Thyroid gland (tissue), 4 donors: ENCODE results near the gene TTC9. TPM values are rescaled to one million over a fixed set of nuclear protein-coding genes. Genes with fewer than 3 reads are reported as not detected.

Source experiments
- DNase-seq, 2 donors: peaks; one replicate each; pipeline ENCODE4 v3.0.0-alpha.2; 2019
- H3K27ac ChIP-seq, 3 donors: fragments of 200-600 bp; sonication (generic); 1 replicate in 2 of 3; 2 replicates in 1 of 3; pipeline ENCODE4 v1.5.1; 2016 to 2019; ENCODE audit warnings: mild to moderate bottlenecking in 1 of 3, moderate library complexity in 1 of 3
- H3K27me3 ChIP-seq: fragments of 200-600 bp; sonication (generic); one replicate; pipeline ENCODE4 v1.5.1; 2019
- H3K36me3 ChIP-seq, 2 donors: fragments of 200-600 bp; sonication (generic); one replicate each; pipeline ENCODE4 v1.5.1; 2016 to 2019
- H3K4me1 ChIP-seq, 2 donors: fragments of 200-600 bp; sonication (generic); one replicate each; pipeline ENCODE4 v1.5.1; 2017 to 2019
- H3K4me3 ChIP-seq, 3 donors: fragments of 200-600 bp; sonication (generic); replicated peaks in 1 of 3; 1 replicate in 2 of 3; 2 replicates in 1 of 3; pipeline ENCODE4 v1.5.1; 2016; ENCODE audit warnings: mild to moderate bottlenecking in 1 of 3
- H3K9me3 ChIP-seq: fragments of 200-600 bp; sonication (generic); one replicate; pipeline ENCODE4 v1.5.1; 2017
- CTCF ChIP-seq, 6 experiments: fragments of 200-600 bp in 3 of 6; fragments of 450-650 bp in 3 of 6; sonication (generic) in 3 of 6; IDR thresholded peaks; one replicate each; pipeline ENCODE4 v1.5.1; 2016 to 2019; ENCODE audit warnings: antibody characterized with exemption in 6 of 6, mild to moderate bottlenecking in 2 of 6, inconsistent platforms in 1 of 6, moderate library complexity in 1 of 6
- POLR2A ChIP-seq, 2 donors: fragments of 450-650 bp; IDR thresholded peaks; one replicate each; pipeline ENCODE4 v1.6.1; 2017; ENCODE audit warnings: antibody characterized with exemption in 2 of 2, mild to moderate bottlenecking in 2 of 2, moderate library complexity in 1 of 2
- WGBS, 2 donors: methylation state at CpG; one replicate each; pipeline ENCODE4 v1.1.5; 2017; 5-methylcytosine and 5-hydroxymethylcytosine counted together
- intact Hi-C: fragments of 100-400 bp; cut with DNase I; formaldehyde crosslinking; loops from one replicate; pipeline ENCODE4 v1.15.1; 2023
- total RNA-seq, 4 donors: library from RNA; depleted of rRNA; stranded (reverse); fragments of >200 nt; gene quantifications; one replicate each; pipeline ENCODE4 v1.2.3, GENCODE V29; 2016

The TTC9 gene
- total RNA-seq, 4 donors from 2014 or later, result 5.7 to 9.4 (median 7.2) TPM

- intact Hi-C loops, result no loop called here
- no peak overlapping the region for H3K27ac ChIP-seq
- no peaks in the 10 kb centered on the region for H3K27me3 ChIP-seq
- H3K4me1 ChIP-seq, result peaks cover 0 to 5% of the 10 kb centered on the region in 2 donors
- WGBS, 2 donors, result 94 to 97% methylated on average over 6 of the region's 6 CpGs
- TF ChIP-seq CTCF (IDR thresholded peaks at IDR 0.05) (no peak), POLR2A (IDR thresholded peaks at IDR 0.05) (no peak)
- DNase-seq, result no peak
- H3K4me3 ChIP-seq, result no peak overlapping the region
- H3K36me3 ChIP-seq, result no peaks in the 10 kb centered on the region
- no peaks in the 10 kb centered on the region for H3K9me3 ChIP-seq
Observed at GRCh38 chr14:70635971-70636595, 5.6 kb upstream of the TTC9 start.

GRCh38 chr14:70638416-70638815, 3.3 kb upstream of the TTC9 start:
- Histone ChIP-seq H3K36me3 (no peaks in the 10 kb centered on the region), H3K4me1 (peaks cover 7 to 12% of the 10 kb centered on the region in 2 donors), H3K27ac (no peak overlapping the region), H3K9me3 (no peaks in the 10 kb centered on the region), H3K4me3 (no peak overlapping the region), H3K27me3 (no peaks in the 10 kb centered on the region)
- intact Hi-C loops, result no loop called here
- no peak for DNase-seq
- TF ChIP-seq POLR2A (IDR thresholded peaks at IDR 0.05), result no peak
- TF ChIP-seq CTCF (IDR thresholded peaks at IDR 0.05), result no peak
- WGBS, 2 donors, result 78 to 86% methylated on average over 2 of the region's 2 CpGs

GRCh38 chr14:70640938-70641547, 673 bp upstream of the TTC9 start:
- Histone ChIP-seq H3K4me1 (peaks cover 18 to 19% of the 10 kb centered on the region in 2 donors), H3K27me3 (no peaks in the 10 kb centered on the region), H3K4me3 (peak overlapping the region in 2 of 3 donors; percentile 53 to 56), H3K9me3 (no peaks in the 10 kb centered on the region), H3K36me3 (no peaks in the 10 kb centered on the region), H3K27ac (peak overlapping the region in 1 of 3 donors; percentile 39)
- WGBS, 2 donors, result 2 to 3% methylated on average over 22 to 28 of the region's 28 CpGs
- DNase-seq, result peak; percentile 40 to 50
- TF ChIP-seq POLR2A (IDR thresholded peaks at IDR 0.05) (no peak), CTCF (IDR thresholded peaks at IDR 0.05) (no peak)
- intact Hi-C loops, result no loop called here

GRCh38 chr14:70642303-70643235, 853 bp downstream of the TTC9 start:
- WGBS, 2 donors, result 17 to 18% methylated on average over 10 of the region's 51 CpGs
- Histone ChIP-seq H3K36me3 (no peaks in the 10 kb centered on the region), H3K4me3 (peak overlapping the region; percentile 17 to 65 (median 56)), H3K4me1 (peaks cover 18 to 19% of the 10 kb centered on the region in 2 donors), H3K27ac (peak overlapping the region in 1 of 3 donors; percentile 37), H3K9me3 (no peaks in the 10 kb centered on the region), H3K27me3 (no peaks in the 10 kb centered on the region)
- TF ChIP-seq POLR2A (IDR thresholded peaks at IDR 0.05) (no peak), CTCF (IDR thresholded peaks at IDR 0.05) (no peak)
- intact Hi-C loops, result no loop called here
- DNase-seq, result peak; percentile 17 to 18
